ENCODE data around the gene NRDE2. TPM values are rescaled to one million over a fixed set of nuclear protein-coding genes. Genes with fewer than 3 reads are reported as not detected.

The NRDE2 gene
- total RNA-seq, 1 experiment from 2014 or later, result 12.1 TPM

DNA sequence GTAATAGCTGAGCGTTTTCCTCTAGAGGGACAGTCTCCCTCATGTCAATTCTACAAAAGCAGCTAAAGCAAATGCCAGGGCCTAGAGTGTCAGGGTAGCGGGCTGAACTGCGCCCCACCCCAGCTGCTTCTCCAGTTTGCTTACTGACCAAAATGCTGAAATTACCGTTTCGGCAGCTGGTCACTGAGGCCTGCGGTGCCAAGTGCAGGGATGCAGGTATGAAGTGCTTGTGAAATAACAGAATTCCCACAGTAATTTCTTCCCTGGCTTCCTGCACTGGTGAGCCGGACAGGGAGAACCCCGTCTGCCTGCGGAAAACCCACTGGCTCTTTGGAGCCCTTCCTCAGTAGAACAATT lies 56.3 kb downstream of the NRDE2 start:
- H3K36me3 Mint-ChIP-seq, result peaks cover 28% of the 10 kb centered on the region
- TF ChIP-seq CREB1 (CRISPR knock-in tag; IDR thresholded peaks at IDR 0.05), result no peak
- no peak for TF ChIP-seq RELA (CRISPR knock-in tag; IDR thresholded peaks at IDR 0.05; ENCODE audit: borderline replicate concordance)
- TF ChIP-seq CREM (CRISPR knock-in tag; IDR thresholded peaks at IDR 0.05), result no peak
- TF ChIP-seq IRF2 (CRISPR knock-in tag; IDR thresholded peaks at IDR 0.05; ENCODE audit: borderline replicate concordance, low read depth), result no peak
- TF ChIP-seq, protein P1, sequence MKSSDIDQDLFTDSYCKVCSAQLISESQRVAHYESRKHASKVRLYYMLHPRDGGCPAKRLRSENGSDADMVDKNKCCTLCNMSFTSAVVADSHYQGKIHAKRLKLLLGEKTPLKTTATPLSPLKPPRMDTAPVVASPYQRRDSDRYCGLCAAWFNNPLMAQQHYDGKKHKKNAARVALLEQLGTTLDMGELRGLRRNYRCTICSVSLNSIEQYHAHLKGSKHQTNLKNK (CRISPR knock-in tag; IDR thresholded peaks at IDR 0.05), result no peak
- TF ChIP-seq, protein P2, sequence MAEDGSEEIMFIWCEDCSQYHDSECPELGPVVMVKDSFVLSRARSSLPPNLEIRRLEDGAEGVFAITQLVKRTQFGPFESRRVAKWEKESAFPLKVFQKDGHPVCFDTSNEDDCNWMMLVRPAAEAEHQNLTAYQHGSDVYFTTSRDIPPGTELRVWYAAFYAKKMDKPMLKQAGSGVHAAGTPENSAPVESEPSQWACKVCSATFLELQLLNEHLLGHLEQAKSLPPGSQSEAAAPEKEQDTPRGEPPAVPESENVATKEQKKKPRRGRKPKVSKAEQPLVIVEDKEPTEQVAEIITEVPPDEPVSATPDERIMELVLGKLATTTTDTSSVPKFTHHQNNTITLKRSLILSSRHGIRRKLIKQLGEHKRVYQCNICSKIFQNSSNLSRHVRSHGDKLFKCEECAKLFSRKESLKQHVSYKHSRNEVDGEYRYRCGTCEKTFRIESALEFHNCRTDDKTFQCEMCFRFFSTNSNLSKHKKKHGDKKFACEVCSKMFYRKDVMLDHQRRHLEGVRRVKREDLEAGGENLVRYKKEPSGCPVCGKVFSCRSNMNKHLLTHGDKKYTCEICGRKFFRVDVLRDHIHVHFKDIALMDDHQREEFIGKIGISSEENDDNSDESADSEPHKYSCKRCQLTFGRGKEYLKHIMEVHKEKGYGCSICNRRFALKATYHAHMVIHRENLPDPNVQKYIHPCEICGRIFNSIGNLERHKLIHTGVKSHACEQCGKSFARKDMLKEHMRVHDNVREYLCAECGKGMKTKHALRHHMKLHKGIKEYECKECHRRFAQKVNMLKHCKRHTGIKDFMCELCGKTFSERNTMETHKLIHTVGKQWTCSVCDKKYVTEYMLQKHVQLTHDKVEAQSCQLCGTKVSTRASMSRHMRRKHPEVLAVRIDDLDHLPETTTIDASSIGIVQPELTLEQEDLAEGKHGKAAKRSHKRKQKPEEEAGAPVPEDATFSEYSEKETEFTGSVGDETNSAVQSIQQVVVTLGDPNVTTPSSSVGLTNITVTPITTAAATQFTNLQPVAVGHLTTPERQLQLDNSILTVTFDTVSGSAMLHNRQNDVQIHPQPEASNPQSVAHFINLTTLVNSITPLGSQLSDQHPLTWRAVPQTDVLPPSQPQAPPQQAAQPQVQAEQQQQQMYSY (CRISPR knock-in tag; IDR thresholded peaks at IDR 0.05), result no peak
- TF ChIP-seq NFE2L1 (CRISPR knock-in tag; IDR thresholded peaks at IDR 0.05), result no peak
- TF ChIP-seq, protein P3, sequence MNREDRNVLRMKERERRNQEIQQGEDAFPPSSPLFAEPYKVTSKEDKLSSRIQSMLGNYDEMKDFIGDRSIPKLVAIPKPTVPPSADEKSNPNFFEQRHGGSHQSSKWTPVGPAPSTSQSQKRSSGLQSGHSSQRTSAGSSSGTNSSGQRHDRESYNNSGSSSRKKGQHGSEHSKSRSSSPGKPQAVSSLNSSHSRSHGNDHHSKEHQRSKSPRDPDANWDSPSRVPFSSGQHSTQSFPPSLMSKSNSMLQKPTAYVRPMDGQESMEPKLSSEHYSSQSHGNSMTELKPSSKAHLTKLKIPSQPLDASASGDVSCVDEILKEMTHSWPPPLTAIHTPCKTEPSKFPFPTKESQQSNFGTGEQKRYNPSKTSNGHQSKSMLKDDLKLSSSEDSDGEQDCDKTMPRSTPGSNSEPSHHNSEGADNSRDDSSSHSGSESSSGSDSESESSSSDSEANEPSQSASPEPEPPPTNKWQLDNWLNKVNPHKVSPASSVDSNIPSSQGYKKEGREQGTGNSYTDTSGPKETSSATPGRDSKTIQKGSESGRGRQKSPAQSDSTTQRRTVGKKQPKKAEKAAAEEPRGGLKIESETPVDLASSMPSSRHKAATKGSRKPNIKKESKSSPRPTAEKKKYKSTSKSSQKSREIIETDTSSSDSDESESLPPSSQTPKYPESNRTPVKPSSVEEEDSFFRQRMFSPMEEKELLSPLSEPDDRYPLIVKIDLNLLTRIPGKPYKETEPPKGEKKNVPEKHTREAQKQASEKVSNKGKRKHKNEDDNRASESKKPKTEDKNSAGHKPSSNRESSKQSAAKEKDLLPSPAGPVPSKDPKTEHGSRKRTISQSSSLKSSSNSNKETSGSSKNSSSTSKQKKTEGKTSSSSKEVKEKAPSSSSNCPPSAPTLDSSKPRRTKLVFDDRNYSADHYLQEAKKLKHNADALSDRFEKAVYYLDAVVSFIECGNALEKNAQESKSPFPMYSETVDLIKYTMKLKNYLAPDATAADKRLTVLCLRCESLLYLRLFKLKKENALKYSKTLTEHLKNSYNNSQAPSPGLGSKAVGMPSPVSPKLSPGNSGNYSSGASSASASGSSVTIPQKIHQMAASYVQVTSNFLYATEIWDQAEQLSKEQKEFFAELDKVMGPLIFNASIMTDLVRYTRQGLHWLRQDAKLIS (CRISPR knock-in tag; IDR thresholded peaks at IDR 0.05; ENCODE audit: borderline replicate concordance), result no peak
- TF ChIP-seq, protein P4, sequence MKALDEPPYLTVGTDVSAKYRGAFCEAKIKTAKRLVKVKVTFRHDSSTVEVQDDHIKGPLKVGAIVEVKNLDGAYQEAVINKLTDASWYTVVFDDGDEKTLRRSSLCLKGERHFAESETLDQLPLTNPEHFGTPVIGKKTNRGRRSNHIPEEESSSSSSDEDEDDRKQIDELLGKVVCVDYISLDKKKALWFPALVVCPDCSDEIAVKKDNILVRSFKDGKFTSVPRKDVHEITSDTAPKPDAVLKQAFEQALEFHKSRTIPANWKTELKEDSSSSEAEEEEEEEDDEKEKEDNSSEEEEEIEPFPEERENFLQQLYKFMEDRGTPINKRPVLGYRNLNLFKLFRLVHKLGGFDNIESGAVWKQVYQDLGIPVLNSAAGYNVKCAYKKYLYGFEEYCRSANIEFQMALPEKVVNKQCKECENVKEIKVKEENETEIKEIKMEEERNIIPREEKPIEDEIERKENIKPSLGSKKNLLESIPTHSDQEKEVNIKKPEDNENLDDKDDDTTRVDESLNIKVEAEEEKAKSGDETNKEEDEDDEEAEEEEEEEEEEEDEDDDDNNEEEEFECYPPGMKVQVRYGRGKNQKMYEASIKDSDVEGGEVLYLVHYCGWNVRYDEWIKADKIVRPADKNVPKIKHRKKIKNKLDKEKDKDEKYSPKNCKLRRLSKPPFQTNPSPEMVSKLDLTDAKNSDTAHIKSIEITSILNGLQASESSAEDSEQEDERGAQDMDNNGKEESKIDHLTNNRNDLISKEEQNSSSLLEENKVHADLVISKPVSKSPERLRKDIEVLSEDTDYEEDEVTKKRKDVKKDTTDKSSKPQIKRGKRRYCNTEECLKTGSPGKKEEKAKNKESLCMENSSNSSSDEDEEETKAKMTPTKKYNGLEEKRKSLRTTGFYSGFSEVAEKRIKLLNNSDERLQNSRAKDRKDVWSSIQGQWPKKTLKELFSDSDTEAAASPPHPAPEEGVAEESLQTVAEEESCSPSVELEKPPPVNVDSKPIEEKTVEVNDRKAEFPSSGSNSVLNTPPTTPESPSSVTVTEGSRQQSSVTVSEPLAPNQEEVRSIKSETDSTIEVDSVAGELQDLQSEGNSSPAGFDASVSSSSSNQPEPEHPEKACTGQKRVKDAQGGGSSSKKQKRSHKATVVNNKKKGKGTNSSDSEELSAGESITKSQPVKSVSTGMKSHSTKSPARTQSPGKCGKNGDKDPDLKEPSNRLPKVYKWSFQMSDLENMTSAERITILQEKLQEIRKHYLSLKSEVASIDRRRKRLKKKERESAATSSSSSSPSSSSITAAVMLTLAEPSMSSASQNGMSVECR (CRISPR knock-in tag; IDR thresholded peaks at IDR 0.05; ENCODE audit: borderline replicate concordance), result no peak
- TF ChIP-seq KAT7 (CRISPR knock-in tag; IDR thresholded peaks at IDR 0.05; ENCODE audit: borderline replicate concordance), result no peak
- TF ChIP-seq, protein P5, sequence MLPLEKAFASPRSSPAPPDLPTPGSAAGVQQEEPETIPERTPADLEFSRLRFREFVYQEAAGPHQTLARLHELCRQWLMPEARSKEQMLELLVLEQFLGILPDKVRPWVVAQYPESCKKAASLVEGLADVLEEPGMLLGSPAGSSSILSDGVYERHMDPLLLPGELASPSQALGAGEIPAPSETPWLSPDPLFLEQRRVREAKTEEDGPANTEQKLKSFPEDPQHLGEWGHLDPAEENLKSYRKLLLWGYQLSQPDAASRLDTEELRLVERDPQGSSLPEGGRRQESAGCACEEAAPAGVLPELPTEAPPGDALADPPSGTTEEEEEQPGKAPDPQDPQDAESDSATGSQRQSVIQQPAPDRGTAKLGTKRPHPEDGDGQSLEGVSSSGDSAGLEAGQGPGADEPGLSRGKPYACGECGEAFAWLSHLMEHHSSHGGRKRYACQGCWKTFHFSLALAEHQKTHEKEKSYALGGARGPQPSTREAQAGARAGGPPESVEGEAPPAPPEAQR (CRISPR knock-in tag; IDR thresholded peaks at IDR 0.05), result no peak
- TF ChIP-seq, protein P6, sequence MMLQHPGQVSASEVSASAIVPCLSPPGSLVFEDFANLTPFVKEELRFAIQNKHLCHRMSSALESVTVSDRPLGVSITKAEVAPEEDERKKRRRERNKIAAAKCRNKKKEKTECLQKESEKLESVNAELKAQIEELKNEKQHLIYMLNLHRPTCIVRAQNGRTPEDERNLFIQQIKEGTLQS (CRISPR knock-in tag; conservative IDR thresholded peaks at IDR 0.05), result no peak
- TF ChIP-seq, protein P7, sequence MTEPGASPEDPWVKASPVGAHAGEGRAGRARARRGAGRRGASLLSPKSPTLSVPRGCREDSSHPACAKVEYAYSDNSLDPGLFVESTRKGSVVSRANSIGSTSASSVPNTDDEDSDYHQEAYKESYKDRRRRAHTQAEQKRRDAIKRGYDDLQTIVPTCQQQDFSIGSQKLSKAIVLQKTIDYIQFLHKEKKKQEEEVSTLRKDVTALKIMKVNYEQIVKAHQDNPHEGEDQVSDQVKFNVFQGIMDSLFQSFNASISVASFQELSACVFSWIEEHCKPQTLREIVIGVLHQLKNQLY (CRISPR knock-in tag; IDR thresholded peaks at IDR 0.05), result no peak
- H3K4me3 Mint-ChIP-seq, result no peak overlapping the region
- CTCF ChIA-PET, result interaction anchor here (0.8 to 1.3 kb wide), 2 partner anchors 19 to 242 kb away, joined by 3 read pairs; no protein-coding TSS in a partner anchor
- DNase-seq (ENCODE audit: low spot score), result no peak
- H3K9me3 Mint-ChIP-seq, result no peaks in the 10 kb centered on the region
- no peak for ATAC-seq
- POLR2A ChIA-PET, result no interaction called here
- H3K4me1 Mint-ChIP-seq, result 0 out of 2 replicates have a peak, but pooled peaks cover 2% of the 10 kb centered on the region
- no peak overlapping the region for H3K27ac Mint-ChIP-seq
- H3K27me3 Mint-ChIP-seq (ENCODE audit: low read depth), result no peaks in the 10 kb centered on the region
